Liver (tissue), 9 donors: ENCODE data around the gene CFAP74. TPM values are rescaled to one million over a fixed set of nuclear protein-coding genes. Genes with fewer than 3 reads are reported as not detected.

Experiments used
- DNase-seq: peaks from one replicate; pipeline ENCODE4 v3.0.0-alpha.2; 2017; ENCODE audit warnings: low spot score
- H3K27ac ChIP-seq, 2 donors: one replicate each; pipeline ENCODE4 v1.7.0; 2013; ENCODE audit warnings: inconsistent platforms in 2 of 2, low read length in 2 of 2, control low read depth in 1 of 2, low read depth in 1 of 2, mild to moderate bottlenecking in 1 of 2
- H3K27me3 ChIP-seq, 4 donors: one replicate each; pipeline versions ENCODE4 v1.6.1 to v1.7.0; 2013; ENCODE audit warnings: low read length in 3 of 4, inconsistent platforms in 1 of 4, mild to moderate bottlenecking in 1 of 4, moderate library complexity in 1 of 4; ENCODE audit not compliant: control insufficient read depth in 4 of 4, insufficient read depth in 4 of 4
- H3K36me3 ChIP-seq, 4 donors: one replicate each; pipeline versions ENCODE4 v1.6.1 to v1.7.0; 2013; ENCODE audit warnings: low read length in 3 of 4, mild to moderate bottlenecking in 3 of 4, low read depth in 1 of 4, moderate library complexity in 1 of 4; ENCODE audit not compliant: control insufficient read depth in 4 of 4, insufficient read depth in 3 of 4
- H3K4me1 ChIP-seq, 4 donors: one replicate each; pipeline versions ENCODE4 v1.6.1 to v1.7.0; 2013; ENCODE audit warnings: low read length in 3 of 4, mild to moderate bottlenecking in 3 of 4, moderate library complexity in 1 of 4; ENCODE audit not compliant: control insufficient read depth in 4 of 4, insufficient read depth in 4 of 4
- H3K4me3 ChIP-seq, 3 donors: one replicate each; pipeline versions ENCODE4 v1.6.1 to v1.7.0; 2013; ENCODE audit warnings: low read length in 3 of 3, control low read depth in 1 of 3, low read depth in 1 of 3, mild to moderate bottlenecking in 1 of 3
- H3K9ac ChIP-seq, 2 donors: one replicate each; pipeline ENCODE4 v1.7.0; 2013; ENCODE audit warnings: low read length in 2 of 2, mild to moderate bottlenecking in 2 of 2, moderate library complexity in 2 of 2, control low read depth in 1 of 2, low read depth in 1 of 2
- H3K9me3 ChIP-seq, 4 donors: one replicate each; pipeline versions ENCODE4 v1.6.1 to v1.7.0; 2013; ENCODE audit warnings: low read length in 3 of 4; ENCODE audit not compliant: control insufficient read depth in 4 of 4
- ATF3 ChIP-seq: IDR thresholded peaks from 2 replicates; pipeline ENCODE4 v1.6.1; 2016; ENCODE audit warnings: antibody characterized with exemption
- CTCF ChIP-seq: fragments of 150-350 bp; IDR thresholded peaks from 2 replicates; pipeline ENCODE4 v1.5.1; 2017; ENCODE audit warnings: improper control_type of control experiment, low read depth, low read length; ENCODE audit not compliant: missing input control
- EGR1 ChIP-seq, 2 donors: IDR thresholded peaks; 2 replicates each; pipeline ENCODE4 v1.6.1; 2016 to 2018; ENCODE audit warnings: antibody characterized with exemption in 2 of 2, low read depth in 2 of 2
- FOXA1 ChIP-seq: IDR thresholded peaks from 2 replicates; pipeline ENCODE4 v1.6.1; 2016; ENCODE audit warnings: antibody characterized with exemption
- FOXA2 ChIP-seq: IDR thresholded peaks from 2 replicates; pipeline ENCODE4 v1.6.1; 2016; ENCODE audit warnings: antibody characterized with exemption
- GABPA ChIP-seq, 2 donors: IDR thresholded peaks in 1 of 2; conservative IDR thresholded peaks in 1 of 2; 2 replicates each; pipeline ENCODE4 v1.6.1; 2016; ENCODE audit warnings: antibody characterized with exemption in 2 of 2, mild to moderate bottlenecking in 1 of 2, moderate library complexity in 1 of 2
- HNF4A ChIP-seq, 2 donors: conservative IDR thresholded peaks; 2 replicates each; pipeline ENCODE4 v1.6.1; 2016; ENCODE audit warnings: antibody characterized with exemption in 2 of 2, mild to moderate bottlenecking in 2 of 2
- HNF4G ChIP-seq: IDR thresholded peaks from 2 replicates; pipeline ENCODE4 v1.6.1; 2016; ENCODE audit warnings: antibody characterized with exemption
- JUND ChIP-seq, 2 donors: IDR thresholded peaks; 2 replicates each; pipeline ENCODE4 v1.6.1; 2016; ENCODE audit warnings: antibody characterized with exemption in 2 of 2
- NR2F2 ChIP-seq: IDR thresholded peaks from 2 replicates; pipeline ENCODE4 v1.6.1; 2016; ENCODE audit warnings: antibody characterized with exemption
- RAD21 ChIP-seq, 2 donors: IDR thresholded peaks; 2 replicates each; pipeline ENCODE4 v1.6.1; 2016; ENCODE audit warnings: antibody characterized with exemption in 2 of 2, mild to moderate bottlenecking in 2 of 2
- REST ChIP-seq: IDR thresholded peaks from 2 replicates; pipeline ENCODE4 v1.6.1; 2016; ENCODE audit warnings: antibody characterized with exemption, mild to moderate bottlenecking
- RXRA ChIP-seq, 2 donors: IDR thresholded peaks; 2 replicates each; pipeline ENCODE4 v1.6.1; 2017 to 2018; ENCODE audit warnings: antibody characterized with exemption in 2 of 2, mild to moderate bottlenecking in 1 of 2
- SP1 ChIP-seq: IDR thresholded peaks from 2 replicates; pipeline ENCODE4 v1.6.1; 2018; ENCODE audit warnings: antibody characterized with exemption, mild to moderate bottlenecking
- TAF1 ChIP-seq: conservative IDR thresholded peaks from 2 replicates; pipeline ENCODE4 v1.6.1; 2016; ENCODE audit warnings: antibody characterized with exemption, mild to moderate bottlenecking
- YY1 ChIP-seq: IDR thresholded peaks from 2 replicates; pipeline ENCODE4 v1.6.1; 2016; ENCODE audit warnings: antibody characterized with exemption, mild to moderate bottlenecking
- WGBS: extraction: QIAGEN DNeasy Blood & Tissue Kit; methylation state at CpG from one replicate; pipeline ENCODE4 v1.1.7; 2013; 5-methylcytosine and 5-hydroxymethylcytosine counted together
- polyA plus RNA-seq, 2 donors: library from polyadenylated mRNA; stranded (reverse) in 1 of 2; unstranded in 1 of 2; fragments of 200-250 nt in 1 of 2; fragments of >200 nt in 1 of 2; fragmentation: Nextera tagmentation in 1 of 2; extraction: Ambion mirVana in 1 of 2; gene quantifications; one replicate each; pipeline versions ENCODE4 v1.2.1 to v1.2.3, GENCODE V29; 2013 to 2015
- total RNA-seq, 2 donors: library from RNA; depleted of rRNA; stranded (reverse); fragments of >200 nt; gene quantifications; one replicate each; pipeline ENCODE4 v1.2.3, GENCODE V29; 2014
- TF ChIP-seq, protein P1 (sequence below): IDR thresholded peaks from 2 replicates; pipeline ENCODE4 v1.6.1; 2016; ENCODE audit warnings: antibody characterized with exemption
- TF ChIP-seq, protein P2 (sequence below): IDR thresholded peaks from 2 replicates; pipeline ENCODE4 v1.6.1; 2016; ENCODE audit warnings: antibody characterized with exemption
- donor health status: healthy.
- donor health status: healthy.
- donor health status: healthy.
- donor health status: healthy.
- donor health status: healthy.

The CFAP74 gene
- total and polyA plus RNA-seq, 4 donors: under 0.01 to 0.31 TPM; not detected in 2

DNA sequence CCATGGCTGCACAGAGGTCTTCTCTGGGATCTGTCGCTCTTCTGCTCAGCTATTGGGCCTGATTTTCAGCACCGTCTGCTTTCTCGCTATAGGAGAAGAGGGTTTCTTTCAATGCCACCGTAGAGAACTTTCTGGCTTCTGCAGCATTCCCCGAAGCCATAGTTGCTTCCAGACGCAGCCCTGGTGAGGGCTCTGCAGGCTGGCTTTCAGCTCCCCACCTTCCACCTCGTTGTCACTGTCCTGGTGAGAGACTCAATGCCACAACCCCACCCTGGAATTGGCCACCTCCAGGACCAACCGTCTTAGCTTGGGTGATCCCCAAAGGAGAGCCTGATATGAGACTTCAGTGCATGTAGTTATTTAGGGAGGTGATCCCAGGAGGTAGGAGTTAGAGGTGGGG is 34.6 kb upstream of the CFAP74 start:
- TF ChIP-seq, protein P1, sequence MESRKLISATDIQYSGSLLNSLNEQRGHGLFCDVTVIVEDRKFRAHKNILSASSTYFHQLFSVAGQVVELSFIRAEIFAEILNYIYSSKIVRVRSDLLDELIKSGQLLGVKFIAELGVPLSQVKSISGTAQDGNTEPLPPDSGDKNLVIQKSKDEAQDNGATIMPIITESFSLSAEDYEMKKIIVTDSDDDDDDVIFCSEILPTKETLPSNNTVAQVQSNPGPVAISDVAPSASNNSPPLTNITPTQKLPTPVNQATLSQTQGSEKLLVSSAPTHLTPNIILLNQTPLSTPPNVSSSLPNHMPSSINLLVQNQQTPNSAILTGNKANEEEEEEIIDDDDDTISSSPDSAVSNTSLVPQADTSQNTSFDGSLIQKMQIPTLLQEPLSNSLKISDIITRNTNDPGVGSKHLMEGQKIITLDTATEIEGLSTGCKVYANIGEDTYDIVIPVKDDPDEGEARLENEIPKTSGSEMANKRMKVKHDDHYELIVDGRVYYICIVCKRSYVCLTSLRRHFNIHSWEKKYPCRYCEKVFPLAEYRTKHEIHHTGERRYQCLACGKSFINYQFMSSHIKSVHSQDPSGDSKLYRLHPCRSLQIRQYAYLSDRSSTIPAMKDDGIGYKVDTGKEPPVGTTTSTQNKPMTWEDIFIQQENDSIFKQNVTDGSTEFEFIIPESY: no peak
- TF ChIP-seq HNF4A (conservative IDR thresholded peaks at IDR 0.05) (no peak), FOXA2 (no peak), EGR1 (IDR thresholded peaks at IDR 0.05; ENCODE audit: low read depth in 2 of 2) (no peak), HNF4G (no peak), TAF1 (no peak), RXRA (IDR thresholded peaks at IDR 0.05) (no peak), NR2F2 (no peak), CTCF (no peak), REST (no peak), YY1 (no peak), JUND (IDR thresholded peaks at IDR 0.05) (no peak), RAD21 (IDR thresholded peaks at IDR 0.05) (no peak), GABPA (IDR thresholded peaks at IDR 0.05 in 1 of 2, conservative IDR thresholded peaks at IDR 0.05 in 1 of 2) (no peak), ATF3 (no peak), SP1 (no peak), FOXA1 (no peak)
- TF ChIP-seq, protein P2, sequence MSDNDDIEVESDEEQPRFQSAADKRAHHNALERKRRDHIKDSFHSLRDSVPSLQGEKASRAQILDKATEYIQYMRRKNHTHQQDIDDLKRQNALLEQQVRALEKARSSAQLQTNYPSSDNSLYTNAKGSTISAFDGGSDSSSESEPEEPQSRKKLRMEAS: no peak
- H3K36me3 ChIP-seq: no peaks in the 10 kb centered on the region
- 92% methylated on average over 8 of the region's 8 CpGs for WGBS

More for the DNA sequence above, 34.6 kb upstream of the CFAP74 start:
- DNase-seq: no peak
- no peak overlapping the region for H3K4me3 ChIP-seq
- no peaks in the 10 kb centered on the region for H3K4me1 ChIP-seq
- no peak overlapping the region for H3K9ac ChIP-seq
- H3K27ac ChIP-seq: no peak overlapping the region
- H3K9me3 ChIP-seq: no peaks in the 10 kb centered on the region
- H3K27me3 ChIP-seq: peaks cover 0 to 2% (median 0%) of the 10 kb centered on the region in 4 donors
